AG08395 (cell line): ENCODE results near the gene CATSPER1.
A peak's percentile ranks its signal among the peaks of the same experiment; 100 is the strongest.
"Not testable (repeated sequence)": the region's sequence is repeated elsewhere in the genome, so short reads cannot be mapped to it uniquely, and the experiment has no call there.

ENCODE experiments used
- DNase-seq: peaks from one replicate; pipeline ENCODE4 v3.0.0; 2012; ENCODE audit warnings: mixed read lengths, low spot score

The CATSPER1 gene

DNA sequence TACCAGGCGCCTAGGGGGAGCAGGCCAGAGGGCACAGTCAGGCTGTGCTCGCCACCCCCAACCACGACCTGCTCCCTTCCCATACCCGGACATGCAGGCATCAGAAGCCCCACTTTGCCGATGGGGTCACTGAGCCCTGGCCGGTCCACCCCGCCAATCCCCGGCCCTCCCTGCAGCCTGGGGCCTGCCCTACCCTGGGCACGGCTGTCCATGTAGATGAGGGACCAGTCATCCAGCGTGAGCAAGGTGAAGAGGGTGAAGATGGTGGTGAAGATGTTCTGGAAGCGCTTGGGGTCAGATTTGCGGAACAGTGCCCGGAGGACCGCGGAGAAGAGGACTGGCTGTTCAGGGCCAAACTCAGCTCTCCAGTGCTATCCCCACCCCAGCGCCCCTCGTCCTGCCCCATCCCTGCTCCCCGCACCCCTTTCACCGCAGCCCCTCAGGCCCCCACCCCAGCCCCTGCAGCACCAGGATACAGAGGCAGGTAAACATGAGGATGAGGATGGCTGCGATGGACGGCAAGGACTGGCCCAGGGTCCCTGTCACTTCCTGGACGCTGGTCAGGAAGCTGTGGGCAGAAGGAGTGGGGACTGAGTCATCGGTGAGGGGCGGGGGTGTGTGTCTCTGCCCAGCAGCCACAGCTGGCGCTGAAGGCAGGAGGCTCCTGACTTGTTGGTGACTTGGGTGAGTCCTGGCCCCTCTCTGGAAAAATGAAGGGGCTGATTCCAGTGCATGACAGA, 5.5 kb downstream of the CATSPER1 start:
- peak; percentile 89 for DNase-seq

DNA sequence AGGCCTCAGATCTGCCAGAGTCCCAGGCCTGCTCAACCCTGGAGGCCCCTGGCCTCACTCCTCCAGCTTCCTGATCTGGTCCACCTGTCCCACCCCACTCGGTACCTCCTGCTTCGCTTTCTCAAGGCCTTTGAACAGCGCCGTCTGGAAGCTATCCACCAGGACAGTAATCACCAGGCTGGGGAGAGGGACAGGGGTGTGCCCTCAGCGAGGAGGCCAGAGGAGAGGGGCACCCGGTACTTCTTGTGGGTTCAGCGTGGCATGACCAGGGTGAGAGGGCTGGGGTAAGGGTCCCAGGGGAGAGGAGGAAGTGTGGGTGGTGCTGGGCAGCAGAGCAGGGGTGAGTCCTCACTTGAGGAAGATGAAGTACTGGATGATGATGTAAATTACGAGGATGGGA, 6.1 kb downstream of the CATSPER1 start:
- DNase-seq, result no peak

DNA sequence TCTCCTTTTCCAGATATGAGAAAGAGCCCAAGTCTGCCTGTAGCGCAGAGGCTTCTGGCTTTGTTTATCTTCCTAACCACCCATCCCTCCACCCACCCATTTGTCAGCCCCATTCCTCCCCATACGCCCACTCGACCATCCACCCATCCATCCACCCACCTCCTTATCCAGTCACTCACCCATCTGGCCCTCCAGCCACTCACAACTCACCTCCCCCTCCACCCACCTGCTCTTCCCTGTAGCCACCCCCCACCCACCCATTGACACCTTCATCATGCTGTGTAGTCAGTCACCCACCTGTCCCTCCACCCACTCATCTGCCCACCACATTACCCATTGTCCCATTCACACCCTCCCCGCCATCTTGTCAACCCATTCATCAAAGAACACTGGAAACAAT, 9.0 kb downstream of the CATSPER1 start:
- DNase-seq, result no peak

DNA sequence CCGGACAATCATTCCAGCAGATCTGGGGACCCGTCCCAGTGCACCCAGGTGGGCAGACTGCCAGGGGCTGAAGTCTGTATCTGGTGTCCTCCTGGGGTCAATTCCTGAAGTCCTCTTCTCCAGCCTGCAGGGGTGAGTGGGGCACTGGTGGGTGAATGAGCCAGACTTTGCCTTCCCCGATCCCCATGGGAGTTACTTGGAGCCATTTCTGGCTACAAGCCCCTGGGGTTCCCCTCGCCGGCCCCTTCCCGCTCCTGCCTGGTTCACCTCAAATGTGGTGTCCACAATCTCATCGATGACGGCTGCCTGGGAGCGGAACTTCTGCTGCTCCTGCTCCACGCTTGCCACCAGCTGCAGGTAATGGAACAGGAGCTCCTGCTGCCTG, 9.5 kb downstream of the CATSPER1 start:
- DNase-seq, result no peak

DNA sequence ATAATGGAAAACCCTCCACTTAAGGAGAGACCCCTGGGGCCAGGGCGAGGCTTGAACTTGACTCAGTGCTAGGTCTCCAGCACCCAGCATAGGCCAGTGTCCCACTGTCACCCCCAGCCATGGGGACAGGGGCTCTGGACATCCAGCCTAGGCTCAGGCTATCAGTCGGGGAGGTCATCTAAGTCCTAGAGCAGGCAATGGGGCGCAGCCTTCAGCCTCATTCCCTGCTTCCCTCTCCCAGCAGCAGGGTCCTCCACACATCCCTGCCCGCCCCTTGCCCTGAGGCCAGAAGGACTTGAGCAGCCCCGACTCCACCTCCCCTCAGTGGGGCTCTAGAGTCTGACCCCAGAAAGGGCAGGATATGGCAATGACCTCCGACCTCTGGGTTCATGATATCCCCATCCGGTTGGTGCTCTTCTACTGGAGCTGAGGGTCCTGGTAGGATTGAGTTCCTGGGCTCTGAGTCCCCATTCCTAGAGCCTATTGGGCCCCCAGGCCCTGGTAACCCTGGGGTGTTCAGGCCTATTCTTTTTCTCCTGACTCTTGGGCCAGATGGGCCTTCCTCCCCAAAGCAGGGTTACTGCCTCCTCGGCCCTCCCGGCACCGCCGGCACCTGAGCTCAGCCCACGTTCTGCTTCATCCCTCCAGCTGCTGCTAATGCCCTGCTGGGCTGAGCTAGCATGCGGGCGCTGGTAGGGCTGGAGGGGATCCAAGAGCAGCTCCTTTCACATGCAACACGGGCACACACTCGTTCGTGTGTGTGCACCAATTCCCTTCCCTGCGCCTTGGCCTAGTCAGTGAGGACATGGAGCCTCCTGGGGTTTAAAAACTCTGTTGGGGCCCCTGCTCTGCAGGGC, 10.1 kb downstream of the CATSPER1 start:
- DNase-seq, result no peak

DNA sequence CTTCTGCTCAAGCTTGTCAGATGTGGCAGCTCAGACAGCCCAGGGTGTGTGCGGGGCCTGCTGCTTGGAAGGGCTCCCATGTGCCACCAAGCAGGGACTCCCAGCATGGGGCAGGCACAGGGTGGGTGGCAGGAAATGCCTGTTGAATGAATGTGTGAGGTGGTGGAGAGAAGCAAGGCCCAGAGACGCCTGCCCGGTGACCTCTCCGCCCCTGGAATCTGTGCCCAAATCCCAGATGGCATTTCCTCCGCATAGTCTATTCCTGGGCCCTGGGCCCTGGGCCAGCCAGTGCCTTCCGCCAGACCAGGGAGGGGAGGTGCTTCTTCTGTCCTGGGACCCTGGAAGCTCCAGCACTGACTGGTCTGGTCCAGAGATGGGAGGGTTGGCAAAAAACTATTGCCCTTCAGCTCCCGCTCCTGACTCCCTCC, 10.8 kb downstream of the CATSPER1 start:
- DNase-seq, result peak; percentile 60

DNA sequence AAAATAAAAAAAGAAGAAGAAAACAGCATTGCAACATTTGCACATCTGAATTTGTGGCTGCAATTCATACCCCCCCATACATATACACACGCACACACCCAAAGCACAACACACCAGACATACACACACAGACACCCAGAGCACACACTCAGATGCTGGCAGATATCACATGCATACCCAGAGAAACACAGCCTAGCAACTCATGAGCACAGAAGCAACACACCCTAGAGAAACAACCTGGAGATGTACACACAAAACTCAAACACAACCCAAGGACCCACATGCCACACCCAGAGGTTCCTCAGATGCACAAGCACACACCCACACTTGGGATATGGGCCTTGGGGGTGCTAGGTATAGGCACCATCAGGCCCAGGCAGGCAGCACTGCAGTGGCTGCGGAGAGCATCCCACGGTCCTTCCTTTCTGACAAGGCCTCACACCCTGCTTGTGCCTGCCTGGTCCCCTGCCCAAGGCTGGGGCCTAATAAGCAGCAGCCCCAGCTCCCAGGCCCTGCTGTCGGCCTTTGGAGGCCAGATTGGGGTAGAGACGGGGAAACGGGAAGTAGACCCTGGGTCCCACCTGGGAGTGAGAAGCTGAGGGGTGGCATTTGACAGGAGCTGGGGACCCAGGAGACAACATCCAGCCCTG, 11.3 kb downstream of the CATSPER1 start:
- no peak for DNase-seq

DNA sequence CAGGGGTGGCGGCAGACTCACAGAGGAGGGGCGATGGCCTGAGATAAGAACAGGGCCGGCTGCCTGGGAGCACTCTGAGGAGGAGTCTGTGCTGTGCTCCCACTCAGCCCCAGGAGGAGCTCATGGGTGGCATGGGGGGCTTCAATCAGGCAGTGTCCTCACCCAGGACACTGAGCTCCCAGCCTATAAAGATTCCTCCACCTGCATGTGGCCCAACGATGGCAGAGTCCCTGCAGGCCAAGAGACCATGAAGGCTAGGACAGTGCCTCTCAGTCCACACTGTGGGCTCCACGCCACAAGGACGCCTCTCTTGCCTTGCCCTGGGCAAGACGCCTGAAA, 12.5 kb downstream of the CATSPER1 start:
- DNase-seq, result no peak

DNA sequence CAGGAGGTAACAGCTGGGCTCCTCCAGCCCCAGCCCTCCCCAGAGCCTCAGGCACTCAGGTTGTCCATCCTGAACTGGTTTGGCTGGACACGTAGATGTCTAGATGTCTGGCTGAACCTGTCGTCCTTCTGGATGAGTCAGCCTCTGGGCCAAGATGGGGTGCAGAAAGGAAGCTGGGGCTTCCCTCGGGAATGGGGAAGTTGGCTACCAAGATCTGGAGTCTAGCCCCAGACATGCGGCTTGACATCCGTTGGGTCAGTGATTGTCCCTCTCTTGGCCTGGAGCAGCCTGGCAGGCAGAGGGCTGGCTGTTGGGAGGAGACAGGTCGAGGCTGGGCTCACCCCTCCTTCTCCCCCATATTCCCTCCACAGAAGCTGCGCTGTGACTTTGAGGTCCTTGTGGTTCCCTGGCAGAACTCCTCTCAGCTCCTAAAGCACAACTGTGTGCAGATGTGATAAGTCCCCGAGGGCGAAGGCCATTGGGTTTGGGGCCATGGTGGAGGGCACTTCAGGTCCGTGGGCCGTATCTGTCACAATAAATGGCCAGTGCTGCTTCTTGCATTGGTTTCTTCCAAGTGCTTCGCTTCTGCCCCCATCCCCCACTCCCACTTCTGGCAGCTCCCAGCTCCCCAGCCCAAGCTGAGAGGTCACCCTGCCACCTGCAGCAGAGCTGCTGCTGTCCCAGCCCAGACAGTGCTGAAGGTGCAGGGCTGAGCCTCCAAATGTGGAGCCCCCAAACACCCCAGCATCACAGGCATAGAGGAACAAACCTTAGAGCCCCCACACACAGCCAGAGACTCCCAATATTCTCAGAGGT, 13.1 kb downstream of the CATSPER1 start:
- no peak for DNase-seq

DNA sequence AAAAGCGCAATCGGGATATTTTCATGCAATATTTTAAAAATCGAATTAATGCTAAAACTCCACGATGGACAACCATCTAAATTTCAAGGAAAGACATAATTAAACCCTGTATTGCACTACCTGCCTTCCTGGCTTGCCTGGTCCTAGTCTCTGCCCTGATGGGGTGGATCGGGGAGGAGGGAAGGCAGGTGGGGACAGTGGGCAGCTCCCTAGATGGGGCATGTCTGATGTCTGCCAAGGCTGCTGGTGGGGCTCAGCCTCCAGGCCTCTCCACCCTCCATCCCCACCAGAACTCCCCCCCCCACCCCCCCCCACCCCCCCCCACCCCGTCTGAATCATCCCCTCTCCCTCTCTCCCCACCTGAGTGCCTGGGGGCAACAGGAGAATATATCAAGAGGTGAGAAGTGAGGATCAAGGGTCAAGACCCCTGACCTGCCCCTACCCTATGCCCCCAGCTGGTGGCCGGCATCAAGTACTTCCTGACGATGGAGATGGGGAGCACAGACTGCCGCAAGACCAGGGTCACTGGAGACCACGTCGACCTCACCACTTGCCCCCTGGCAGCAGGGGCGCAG, 13.8 kb downstream of the CATSPER1 start:
- no peak for DNase-seq

DNA sequence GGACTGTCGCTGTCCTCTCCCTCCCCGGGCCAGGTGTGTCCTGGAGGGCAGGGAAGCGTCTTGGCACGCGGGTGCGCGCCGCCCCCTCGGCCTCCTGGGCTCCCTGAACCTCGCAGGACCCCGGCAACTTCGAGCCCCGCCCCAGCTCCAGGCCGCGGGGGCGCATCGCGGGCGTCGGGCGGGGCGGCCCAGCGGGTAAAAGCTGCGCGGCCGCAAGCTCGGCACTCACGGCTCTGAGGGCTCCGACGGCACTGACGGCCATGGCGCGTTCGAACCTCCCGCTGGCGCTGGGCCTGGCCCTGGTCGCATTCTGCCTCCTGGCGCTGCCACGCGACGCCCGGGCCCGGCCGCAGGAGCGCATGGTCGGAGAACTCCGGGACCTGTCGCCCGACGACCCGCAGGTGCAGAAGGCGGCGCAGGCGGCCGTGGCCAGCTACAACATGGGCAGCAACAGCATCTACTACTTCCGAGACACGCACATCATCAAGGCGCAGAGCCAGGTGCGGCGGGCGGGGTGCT, 14.4 kb downstream of the CATSPER1 start, which contains the start of gene CST6:
Gene CST6 (plus strand): TSS at position 224 of the 519 bp plus-strand sequence. CDS start 37 bp downstream, at position 261.
- no peak for DNase-seq

DNA sequence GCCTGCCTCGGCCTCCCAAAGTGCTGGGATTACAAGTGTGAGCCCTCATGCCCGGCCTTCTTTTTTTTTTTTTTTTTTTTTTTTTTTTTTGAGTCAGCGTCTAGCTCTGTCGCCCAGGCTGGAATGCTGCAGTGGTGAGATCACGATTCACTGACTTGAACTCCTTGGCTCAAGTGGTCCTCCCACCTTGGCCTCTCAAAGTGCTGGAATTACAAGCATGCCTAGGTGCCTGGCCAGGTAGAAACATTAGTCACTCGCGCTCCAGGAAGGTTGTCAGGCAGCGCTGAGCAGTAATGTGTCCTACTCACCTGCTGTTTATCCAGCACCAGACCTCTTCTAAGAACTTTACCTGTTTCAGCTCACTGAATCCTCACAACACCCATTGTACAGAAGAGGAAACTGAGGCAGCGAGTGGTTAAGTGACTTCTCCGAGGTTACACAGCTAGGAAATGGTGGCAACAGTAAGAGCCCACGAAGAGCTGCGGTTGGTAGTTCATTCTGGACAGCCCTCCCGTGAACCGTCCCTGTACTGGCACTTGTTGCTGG, 15.0 kb downstream of the CATSPER1 start:
- no peak for DNase-seq

DNA sequence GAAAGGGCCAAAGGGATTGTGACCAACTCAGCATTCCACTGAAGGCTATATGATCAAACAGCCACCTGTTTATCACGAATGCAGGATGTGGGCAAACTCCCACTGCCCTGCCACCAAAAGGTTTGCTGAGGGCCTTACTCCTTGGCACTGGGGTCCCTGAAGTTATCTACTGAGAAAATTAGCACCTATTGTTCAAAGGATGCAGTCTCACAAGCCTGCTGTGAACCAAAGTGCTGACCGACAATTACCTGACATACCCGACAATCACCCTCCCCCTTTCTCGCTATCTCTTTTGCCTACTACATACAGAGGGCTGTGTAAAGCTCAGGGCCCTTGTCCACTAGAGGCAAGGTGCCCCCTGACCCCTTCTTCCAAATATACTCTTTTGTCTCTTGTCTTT, 16.2 kb downstream of the CATSPER1 start:
- not testable (repeated sequence) for DNase-seq

DNA sequence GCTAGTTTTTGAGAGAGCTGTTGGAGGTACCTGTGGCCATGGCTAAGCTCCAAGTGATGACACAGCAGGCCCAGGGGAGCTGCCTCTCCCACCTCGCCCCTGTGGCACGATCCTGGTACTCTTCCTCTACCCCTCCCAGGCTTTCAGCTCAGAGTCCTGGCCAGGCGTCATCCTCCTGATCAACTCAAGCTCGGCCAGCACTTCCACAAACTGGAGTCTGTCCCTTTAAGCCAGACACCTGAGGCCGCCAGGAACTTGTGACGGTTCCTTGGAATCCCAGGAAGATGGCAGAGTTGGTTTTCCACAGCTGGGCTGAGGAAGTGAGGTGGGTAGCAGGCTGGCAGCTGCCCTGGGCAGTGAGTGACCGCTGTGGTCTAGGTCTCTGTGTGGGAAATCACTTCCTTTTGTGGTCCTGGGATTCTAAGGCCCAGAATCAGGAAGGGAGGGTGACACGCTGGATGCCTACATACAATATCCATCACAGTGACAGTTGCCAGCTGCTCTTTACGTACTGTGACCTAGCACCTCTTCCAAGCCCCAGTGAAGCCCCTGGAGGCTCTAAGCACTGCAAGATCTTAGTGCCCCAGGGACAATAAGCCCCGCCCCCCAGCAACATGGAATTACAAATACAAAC, 17.7 kb downstream of the CATSPER1 start:
- DNase-seq, result no peak

DNA sequence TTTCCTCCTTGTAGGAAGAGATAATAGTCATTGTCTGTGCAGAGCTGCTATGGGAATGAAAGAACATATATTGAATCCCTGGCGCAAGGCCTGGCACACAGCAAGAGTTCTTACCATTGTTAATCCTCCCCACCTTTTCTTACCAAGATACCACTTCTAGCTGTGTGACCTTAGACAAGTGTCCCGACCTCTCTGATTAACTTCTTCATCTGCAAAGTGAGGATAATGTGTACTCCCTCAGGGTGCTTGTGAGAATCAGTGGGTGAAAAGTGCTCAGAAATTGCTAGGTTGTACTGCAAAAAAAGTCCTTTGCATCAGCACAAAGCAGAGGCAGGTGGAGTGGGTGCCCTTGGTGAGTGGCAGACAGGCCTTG, 18.2 kb downstream of the CATSPER1 start:
- DNase-seq, result no peak

DNA sequence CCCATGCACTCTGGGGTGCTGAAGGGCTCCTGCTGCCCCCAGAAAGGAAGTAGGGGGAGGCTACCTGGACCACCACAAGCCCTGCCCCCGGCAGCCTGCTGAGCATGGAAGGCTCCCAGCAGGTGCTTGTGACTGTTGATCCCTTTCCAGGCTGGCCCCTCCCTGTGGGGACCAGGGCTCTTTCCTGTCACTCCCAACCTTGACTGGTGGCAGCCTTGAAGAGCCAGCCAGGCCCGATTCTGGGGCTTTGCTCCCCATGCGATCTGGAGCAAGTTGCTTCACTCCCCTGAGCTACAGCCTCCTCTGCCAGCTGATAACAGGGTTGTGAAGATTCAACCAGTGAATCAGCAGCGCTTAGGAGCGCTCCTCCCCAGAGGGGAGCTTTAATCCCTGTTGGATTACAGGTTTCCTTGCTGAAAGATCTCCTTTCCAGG, 19.1 kb downstream of the CATSPER1 start:
- DNase-seq, result no peak

DNA sequence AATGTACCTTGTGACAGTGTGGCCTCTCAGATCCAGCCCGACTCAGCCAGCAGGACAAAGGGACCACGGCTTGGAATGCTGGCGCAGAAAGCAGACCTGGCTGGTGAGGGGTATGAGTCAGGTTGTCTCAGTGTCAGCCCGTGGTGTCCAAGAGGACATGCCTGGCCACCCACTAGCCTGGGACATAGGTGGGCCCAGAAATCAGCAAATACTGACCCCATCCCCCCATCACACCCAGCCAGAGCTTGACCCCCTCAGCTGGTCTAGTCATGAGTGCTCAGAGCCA, 19.4 kb downstream of the CATSPER1 start:
- DNase-seq, result no peak

DNA sequence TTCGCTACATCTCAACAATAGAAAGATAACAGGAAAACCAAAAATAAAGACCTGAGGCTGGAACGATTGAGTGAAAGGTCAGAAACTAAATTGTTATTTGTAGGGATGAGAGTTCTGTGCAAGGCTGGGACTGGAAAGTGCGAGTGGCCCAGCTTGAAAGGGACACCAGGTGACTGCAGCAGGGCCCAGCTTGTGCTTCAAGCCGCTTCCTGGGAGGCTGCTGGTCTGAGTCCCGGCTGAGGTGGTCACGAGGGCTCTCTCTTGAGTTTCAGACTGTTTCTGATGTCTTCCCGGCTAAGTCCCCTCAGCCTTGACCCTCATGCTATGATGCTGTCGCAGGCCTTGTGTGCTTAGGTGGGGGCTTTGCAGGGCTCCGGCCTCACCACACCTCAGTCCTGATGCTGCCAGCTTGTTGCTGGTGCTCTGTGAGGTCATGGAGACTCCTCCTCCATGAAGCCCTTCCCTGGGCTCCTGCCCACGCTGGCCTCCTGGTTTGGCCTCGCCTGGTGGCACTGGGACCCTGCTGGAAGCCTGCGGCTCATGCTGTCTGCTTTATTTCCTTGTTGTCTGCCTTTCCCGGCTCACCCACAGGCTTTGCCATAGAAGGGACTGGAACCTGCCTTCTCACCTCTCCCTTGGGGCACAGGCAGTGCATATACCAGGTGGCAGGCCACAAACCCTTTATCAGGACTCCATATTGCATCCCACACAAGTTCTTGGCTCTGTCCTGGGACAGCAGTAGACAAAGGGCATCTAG, 20.0 kb downstream of the CATSPER1 start:
- no peak for DNase-seq

DNA sequence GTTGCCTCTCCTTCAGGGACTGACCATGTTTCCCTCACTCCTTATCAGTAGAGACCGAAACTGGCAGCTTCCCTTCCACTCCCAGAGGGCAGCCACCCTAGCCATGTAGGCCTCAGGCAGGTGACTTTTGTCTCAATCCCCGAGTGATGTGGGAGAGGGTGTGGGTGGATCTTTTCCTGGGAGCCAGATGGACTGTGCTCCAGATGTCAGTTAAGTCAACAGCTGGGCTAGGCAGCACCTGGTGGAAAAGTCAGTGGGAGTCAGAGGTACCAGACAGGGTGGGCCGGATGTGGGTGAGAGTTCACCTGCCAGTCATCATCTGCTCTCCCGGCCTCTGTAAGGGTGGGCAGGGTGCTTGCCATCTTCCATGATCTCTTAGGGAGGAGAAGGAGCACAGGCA, 22.1 kb downstream of the CATSPER1 start:
- no peak for DNase-seq

DNA sequence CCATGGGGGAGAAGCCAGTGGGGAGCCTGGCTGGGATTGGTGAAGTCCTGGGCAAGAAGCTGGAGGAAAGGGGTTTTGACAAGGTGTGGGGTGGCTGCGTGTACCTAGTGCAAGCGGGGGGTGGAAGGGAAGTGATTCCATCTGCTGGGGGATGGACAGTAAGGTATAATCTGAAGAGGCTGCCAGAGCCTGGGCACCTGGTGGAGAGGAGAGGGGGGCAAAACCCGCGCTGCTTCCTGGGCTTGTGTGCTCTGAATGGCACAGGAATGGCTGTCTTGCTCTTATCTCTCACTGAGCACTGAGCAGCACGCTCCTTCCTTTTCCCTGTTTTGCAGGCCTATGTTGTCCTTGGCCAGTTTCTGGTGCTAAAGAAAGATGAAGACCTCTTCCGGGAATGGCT, 23.0 kb downstream of the CATSPER1 start:
- no peak for DNase-seq
